Gastrocnemius medialis (tissue), 4 donors: ENCODE data around the gene LIPE. TPM values are rescaled to one million over a fixed set of nuclear protein-coding genes. Genes with fewer than 3 reads are reported as not detected.

Source experiments
- ATAC-seq, 2 donors: fragments of 150-250 bp; one replicate each; pipeline ENCODE4 v1.9.1; 2016
- DNase-seq, 2 donors: peaks; one replicate each; pipeline ENCODE4 v3.0.0-alpha.2; 2019
- H3K27ac ChIP-seq, 4 donors: fragments of 200-600 bp; sonication (generic); 1 replicate in 1 of 4; 2 replicates in 3 of 4; pipeline ENCODE4 v1.5.1; 2016 to 2018; ENCODE audit warnings: mild to moderate bottlenecking in 2 of 4, moderate library complexity in 1 of 4
- H3K27me3 ChIP-seq, 3 donors: fragments of 200-600 bp; sonication (generic) in 2 of 3; 1 replicate in 1 of 3; 2 replicates in 2 of 3; pipeline versions ENCODE4 v1.5.1 to v1.6.0; 2016 to 2019; ENCODE audit warnings: mild to moderate bottlenecking in 1 of 3, moderate library complexity in 1 of 3
- H3K36me3 ChIP-seq, 2 donors: fragments of 200-600 bp; sonication (generic) in 1 of 2; one replicate each; pipeline ENCODE4 v1.5.1; 2017 to 2018
- H3K4me1 ChIP-seq, 2 donors: fragments of 200-600 bp; sonication (generic) in 1 of 2; one replicate each; pipeline ENCODE4 v1.5.1; 2016 to 2017; ENCODE audit warnings: mild to moderate bottlenecking in 2 of 2
- H3K4me3 ChIP-seq, 4 donors: fragments of 200-600 bp; sonication (generic) in 3 of 4; 1 replicate in 1 of 4; 2 replicates in 3 of 4; pipeline ENCODE4 v1.5.1; 2016 to 2019; ENCODE audit warnings: mild to moderate bottlenecking in 2 of 4
- H3K9me3 ChIP-seq, 3 donors: fragments of 200-600 bp; sonication (generic) in 2 of 3; 1 replicate in 1 of 3; 2 replicates in 2 of 3; pipeline ENCODE4 v1.5.1; 2016 to 2019
- POLR2A ChIP-seq, 2 donors: fragments of 450-650 bp; IDR thresholded peaks; one replicate each; pipeline ENCODE4 v1.6.1; 2017; ENCODE audit warnings: antibody characterized with exemption in 2 of 2, mild to moderate bottlenecking in 2 of 2, moderate library complexity in 2 of 2
- in situ Hi-C, 4 donors: fragments of 200-750 bp; cut with MboI; loops; one replicate each; pipeline versions ENCODE4 v1.15.0 to v1.8.0; 2017; ENCODE audit warnings: low sequenced_read_pairs in 4 of 4
- intact Hi-C: fragments of 100-400 bp; cut with DNase I; formaldehyde crosslinking; loops from one replicate; pipeline ENCODE4 v1.15.1; 2023; ENCODE audit warnings: low total_unique reads
- total RNA-seq, 4 donors: library from RNA; depleted of rRNA; stranded (reverse); fragments of >200 nt; gene quantifications; one replicate each; pipeline versions ENCODE4 v1.1.0 to v1.2.3, GENCODE V29; 2016
- TF ChIP-seq, protein P1 (sequence below), 5 experiments: fragments of 450-650 bp in 3 of 5; fragments of 200-600 bp in 2 of 5; sonication (generic) in 2 of 5; IDR thresholded peaks in 4 of 5; conservative IDR thresholded peaks in 1 of 5; 1 replicate in 4 of 5; 2 replicates in 1 of 5; pipeline ENCODE4 v1.5.1; 2016 to 2019; ENCODE audit warnings: antibody characterized with exemption in 5 of 5, mild to moderate bottlenecking in 3 of 5, moderate library complexity in 3 of 5

The LIPE gene
- total RNA-seq, 4 donors from 2014 or later, result 6.9 to 44.5 (median 13.7) TPM

GRCh38 chr19:42353341-42354015 lies 73.7 kb downstream of the LIPE start:
- TF ChIP-seq, protein P1, sequence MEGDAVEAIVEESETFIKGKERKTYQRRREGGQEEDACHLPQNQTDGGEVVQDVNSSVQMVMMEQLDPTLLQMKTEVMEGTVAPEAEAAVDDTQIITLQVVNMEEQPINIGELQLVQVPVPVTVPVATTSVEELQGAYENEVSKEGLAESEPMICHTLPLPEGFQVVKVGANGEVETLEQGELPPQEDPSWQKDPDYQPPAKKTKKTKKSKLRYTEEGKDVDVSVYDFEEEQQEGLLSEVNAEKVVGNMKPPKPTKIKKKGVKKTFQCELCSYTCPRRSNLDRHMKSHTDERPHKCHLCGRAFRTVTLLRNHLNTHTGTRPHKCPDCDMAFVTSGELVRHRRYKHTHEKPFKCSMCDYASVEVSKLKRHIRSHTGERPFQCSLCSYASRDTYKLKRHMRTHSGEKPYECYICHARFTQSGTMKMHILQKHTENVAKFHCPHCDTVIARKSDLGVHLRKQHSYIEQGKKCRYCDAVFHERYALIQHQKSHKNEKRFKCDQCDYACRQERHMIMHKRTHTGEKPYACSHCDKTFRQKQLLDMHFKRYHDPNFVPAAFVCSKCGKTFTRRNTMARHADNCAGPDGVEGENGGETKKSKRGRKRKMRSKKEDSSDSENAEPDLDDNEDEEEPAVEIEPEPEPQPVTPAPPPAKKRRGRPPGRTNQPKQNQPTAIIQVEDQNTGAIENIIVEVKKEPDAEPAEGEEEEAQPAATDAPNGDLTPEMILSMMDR (IDR thresholded peaks at IDR 0.05 in 4 of 5, conservative IDR thresholded peaks at IDR 0.05 in 1 of 5), result no peak
- TF ChIP-seq POLR2A (IDR thresholded peaks at IDR 0.05), result no peak
- Histone ChIP-seq H3K4me1 (no peaks in the 10 kb centered on the region), H3K4me3 (no peak overlapping the region), H3K36me3 (peaks cover 0 to 65% of the 10 kb centered on the region in 2 donors), H3K9me3 (no peaks in the 10 kb centered on the region), H3K27ac (no peak overlapping the region), H3K27me3 (no peaks in the 10 kb centered on the region)
- DNase-seq (no peak), ATAC-seq (no peak)
- intact Hi-C loops (no loop called here), in situ Hi-C loops (no loop called here)

- no peaks in the 10 kb centered on the region for H3K27me3 ChIP-seq
- no peaks in the 10 kb centered on the region for H3K4me1 ChIP-seq
- H3K36me3 ChIP-seq, result peaks cover 0 to 68% of the 10 kb centered on the region in 2 donors
- in situ Hi-C loops (no loop called here), intact Hi-C loops (no loop called here)
- DNase-seq (no peak), ATAC-seq (no peak)
- no peak for TF ChIP-seq POLR2A (IDR thresholded peaks at IDR 0.05)
- TF ChIP-seq, protein P1 (IDR thresholded peaks at IDR 0.05 in 4 of 5, conservative IDR thresholded peaks at IDR 0.05 in 1 of 5), result no peak
- no peak overlapping the region for H3K27ac ChIP-seq
- H3K4me3 ChIP-seq, result no peak overlapping the region
- no peaks in the 10 kb centered on the region for H3K9me3 ChIP-seq
Observed at GRCh38 chr19:42352301-42353259, 74.6 kb downstream of the LIPE start.

Other genes starting within 250 kb of the LIPE start
- 10 to 100 TPM; 22.5 to 33.6 (median 29.2) TPM for gene DEDD2, start 209.7 kb downstream of the LIPE start, total RNA-seq
- gene ZNF526, start 207.1 kb downstream of the LIPE start, total RNA-seq, result 1 to 10 TPM; 3.3 to 5.8 (median 4.9) TPM
- gene GSK3A, start 184.8 kb downstream of the LIPE start, total RNA-seq, result 10 to 100 TPM; 24.2 to 48.0 (median 40.1) TPM
- 10 to 100 TPM; 14.0 to 26.7 (median 14.8) TPM for gene ERF, start 172.3 kb downstream of the LIPE start, total RNA-seq
- gene CIC, start 158.1 kb downstream of the LIPE start, total RNA-seq, result 10 to 100 TPM; 15.2 to 52.2 (median 41.5) TPM
- gene PRR19, start 125.3 kb downstream of the LIPE start, total RNA-seq, result not detected
- gene PAFAH1B3, start 124.8 kb downstream of the LIPE start, total RNA-seq, result 10 to 100 TPM in 1 of 4 donors, 1 to 10 TPM in 3; 1.7 to 30.7 (median 5.1) TPM
- under 1 TPM in 1 of 4 donors, not detected in 3; 0.87 TPM for gene TMEM145, start 114.1 kb downstream of the LIPE start, total RNA-seq
- 10 to 100 TPM in 3 of 4 donors, 1 to 10 TPM in 1; 7.3 to 12.3 (median 10.3) TPM for gene MEGF8, start 101.8 kb downstream of the LIPE start, total RNA-seq
- gene CNFN, start 37.1 kb downstream of the LIPE start, total RNA-seq, result not detected
- not detected for gene CXCL17, start 15.6 kb upstream of the LIPE start, total RNA-seq
- gene CEACAM1, start 101.1 kb upstream of the LIPE start, total RNA-seq, result 1 to 10 TPM in 1 of 4 donors, under 1 TPM in 3; 0.36 to 2.0 (median 0.53) TPM
- not detected for gene CEACAM8, start 167.5 kb upstream of the LIPE start, total RNA-seq